ENCODE data around the gene FAM81A. TPM values are rescaled to one million over a fixed set of nuclear protein-coding genes. Genes with fewer than 3 reads are reported as not detected.

Gene FAM81A
- total RNA-seq, 1 donor from 2014 or later: 0.49 TPM

DNA sequence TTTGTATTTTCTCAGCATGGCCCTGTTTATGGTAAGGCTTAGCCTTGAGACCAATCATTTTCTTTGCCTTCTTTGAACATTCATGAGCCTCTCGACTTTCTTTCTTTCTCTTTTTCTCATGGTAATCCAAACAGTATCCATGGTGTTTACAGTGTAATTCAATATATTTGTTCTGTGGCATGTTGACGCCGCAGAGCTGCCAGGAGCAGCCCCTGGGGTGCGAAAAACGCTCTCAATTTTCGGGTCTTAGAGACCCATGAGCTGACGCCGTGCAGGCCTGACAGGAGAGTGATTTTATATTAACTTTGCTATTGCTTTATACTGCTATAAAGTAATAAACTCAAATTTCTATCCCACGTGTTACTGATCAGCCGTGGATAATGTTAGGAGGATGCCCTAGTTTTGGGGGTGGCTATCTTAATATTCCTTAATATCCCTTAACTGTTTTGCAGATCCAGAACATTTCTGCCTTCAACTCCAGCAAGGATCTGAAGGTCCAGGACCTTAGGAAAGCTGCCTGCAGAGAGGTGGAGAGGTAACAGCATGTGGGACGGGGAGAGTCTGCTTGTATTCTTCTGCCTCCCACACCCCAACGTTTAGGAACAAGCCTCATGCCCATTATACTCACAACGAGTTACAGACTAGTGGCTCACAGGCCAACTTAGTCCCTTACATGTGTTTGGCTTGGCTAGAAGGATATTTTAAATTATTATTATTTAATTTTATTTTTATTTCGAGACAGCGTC, 36.0 kb upstream of the FAM81A start:
- H3K27me3 ChIP-seq: no peaks in the 10 kb centered on the region
- intact Hi-C loops (cut with DNase I): no loop called here
- TF ChIP-seq POLR2AphosphoS5 (IDR thresholded peaks at IDR 0.05; ENCODE audit: insufficient read depth in 1 of 2, low read depth in 1 of 2): no peak
- TF ChIP-seq, protein P1, sequence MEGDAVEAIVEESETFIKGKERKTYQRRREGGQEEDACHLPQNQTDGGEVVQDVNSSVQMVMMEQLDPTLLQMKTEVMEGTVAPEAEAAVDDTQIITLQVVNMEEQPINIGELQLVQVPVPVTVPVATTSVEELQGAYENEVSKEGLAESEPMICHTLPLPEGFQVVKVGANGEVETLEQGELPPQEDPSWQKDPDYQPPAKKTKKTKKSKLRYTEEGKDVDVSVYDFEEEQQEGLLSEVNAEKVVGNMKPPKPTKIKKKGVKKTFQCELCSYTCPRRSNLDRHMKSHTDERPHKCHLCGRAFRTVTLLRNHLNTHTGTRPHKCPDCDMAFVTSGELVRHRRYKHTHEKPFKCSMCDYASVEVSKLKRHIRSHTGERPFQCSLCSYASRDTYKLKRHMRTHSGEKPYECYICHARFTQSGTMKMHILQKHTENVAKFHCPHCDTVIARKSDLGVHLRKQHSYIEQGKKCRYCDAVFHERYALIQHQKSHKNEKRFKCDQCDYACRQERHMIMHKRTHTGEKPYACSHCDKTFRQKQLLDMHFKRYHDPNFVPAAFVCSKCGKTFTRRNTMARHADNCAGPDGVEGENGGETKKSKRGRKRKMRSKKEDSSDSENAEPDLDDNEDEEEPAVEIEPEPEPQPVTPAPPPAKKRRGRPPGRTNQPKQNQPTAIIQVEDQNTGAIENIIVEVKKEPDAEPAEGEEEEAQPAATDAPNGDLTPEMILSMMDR (IDR thresholded peaks at IDR 0.05): no peak
- TF ChIP-seq POLR2A (IDR thresholded peaks at IDR 0.05): no peak
- H3K36me3 ChIP-seq: no peaks in the 10 kb centered on the region
- DNase-seq (ENCODE audit: extremely low spot score in 2 of 2): no peak
- no peak overlapping the region for H3K4me3 ChIP-seq
- H3K9me3 ChIP-seq: no peaks in the 10 kb centered on the region
- no peaks in the 10 kb centered on the region for H3K4me1 ChIP-seq
- no peak overlapping the region for H3K27ac ChIP-seq

DNA sequence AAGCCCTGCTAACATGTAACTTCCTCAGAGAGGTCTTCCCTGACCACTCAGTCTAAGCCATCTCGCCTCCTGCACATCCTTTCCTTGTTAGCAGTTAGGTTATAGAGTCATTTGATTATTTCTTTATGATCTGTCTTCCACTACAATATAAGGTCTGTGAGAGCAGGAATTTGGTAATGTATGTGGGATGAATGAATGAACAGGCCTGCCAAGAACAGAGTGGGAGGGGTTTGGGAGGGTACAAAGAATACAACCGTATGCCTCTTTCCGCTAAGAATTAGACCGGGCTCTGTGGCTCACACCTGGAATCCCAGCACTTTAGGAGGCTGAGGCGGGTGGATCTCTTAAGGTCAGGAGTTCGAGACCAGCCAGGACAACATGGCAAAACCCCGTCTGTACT, 32.9 kb upstream of the FAM81A start:
- no peaks in the 10 kb centered on the region for H3K4me1 ChIP-seq
- H3K4me3 ChIP-seq: no peak overlapping the region
- H3K27me3 ChIP-seq: no peaks in the 10 kb centered on the region
- no peaks in the 10 kb centered on the region for H3K36me3 ChIP-seq
- no peak overlapping the region for H3K27ac ChIP-seq
- DNase-seq (ENCODE audit: extremely low spot score in 2 of 2): no peak
- H3K9me3 ChIP-seq: no peaks in the 10 kb centered on the region
- intact Hi-C loops (cut with DNase I): no loop called here
- TF ChIP-seq POLR2AphosphoS5 (IDR thresholded peaks at IDR 0.05; ENCODE audit: insufficient read depth in 1 of 2, low read depth in 1 of 2) (no peak), POLR2A (IDR thresholded peaks at IDR 0.05) (no peak)
- TF ChIP-seq, protein P1 (IDR thresholded peaks at IDR 0.05): no peak

DNA sequence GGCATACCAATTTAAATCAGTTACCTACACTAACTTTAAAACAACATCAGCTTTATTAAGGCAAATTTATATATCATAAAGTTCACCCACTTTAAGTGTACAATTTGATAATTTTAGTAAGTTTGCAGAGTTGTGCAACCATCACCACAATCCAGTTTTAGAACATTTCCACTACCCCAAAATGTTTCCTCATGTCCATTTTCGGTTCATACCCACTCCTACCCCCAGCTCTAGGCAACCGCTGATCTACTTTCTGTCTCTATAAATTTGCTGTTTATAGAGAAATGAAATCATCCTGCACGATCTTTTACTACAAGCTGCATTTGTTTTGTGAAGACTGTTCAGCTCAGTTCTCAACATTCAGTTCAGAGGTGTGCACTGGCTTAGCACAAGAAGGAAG, 31.5 kb upstream of the FAM81A start:
- H3K4me3 ChIP-seq: no peak overlapping the region
- H3K27me3 ChIP-seq: no peaks in the 10 kb centered on the region
- no peaks in the 10 kb centered on the region for H3K36me3 ChIP-seq
- no peaks in the 10 kb centered on the region for H3K4me1 ChIP-seq
- H3K9me3 ChIP-seq: no peaks in the 10 kb centered on the region
- H3K27ac ChIP-seq: no peak overlapping the region
- DNase-seq (ENCODE audit: extremely low spot score in 2 of 2): no peak
- TF ChIP-seq POLR2A (IDR thresholded peaks at IDR 0.05) (no peak), POLR2AphosphoS5 (IDR thresholded peaks at IDR 0.05; ENCODE audit: insufficient read depth in 1 of 2, low read depth in 1 of 2) (no peak)
- TF ChIP-seq, protein P1 (IDR thresholded peaks at IDR 0.05): no peak
- intact Hi-C loops (cut with DNase I): no loop called here

DNA sequence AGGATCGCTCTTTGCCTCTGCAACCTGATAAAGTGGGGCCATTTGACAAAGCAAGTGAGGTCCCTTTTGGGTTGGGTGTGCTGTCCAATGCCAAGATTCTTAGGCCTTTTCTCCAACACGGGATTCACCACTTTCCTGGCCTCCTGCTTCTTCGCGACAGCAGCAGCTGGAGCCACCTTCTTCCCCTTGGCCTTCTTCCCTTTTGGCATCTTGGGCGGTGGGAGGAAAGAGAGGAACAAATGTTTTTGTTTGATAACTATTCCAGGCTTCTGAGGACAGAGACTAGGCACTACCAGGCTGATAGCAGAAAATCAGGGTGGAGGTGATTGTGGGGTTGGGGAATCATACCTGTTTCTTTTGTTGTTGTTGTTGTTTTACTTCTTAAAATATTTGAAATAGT, 30.0 kb upstream of the FAM81A start:
- TF ChIP-seq, protein P1 (IDR thresholded peaks at IDR 0.05): no peak
- no peak for TF ChIP-seq POLR2A (IDR thresholded peaks at IDR 0.05)
- no peak for TF ChIP-seq POLR2AphosphoS5 (IDR thresholded peaks at IDR 0.05; ENCODE audit: insufficient read depth in 1 of 2, low read depth in 1 of 2)
- Histone ChIP-seq H3K4me3 (no peak overlapping the region), H3K4me1 (no peaks in the 10 kb centered on the region), H3K36me3 (no peaks in the 10 kb centered on the region), H3K9me3 (no peaks in the 10 kb centered on the region), H3K27ac (no peak overlapping the region), H3K27me3 (no peaks in the 10 kb centered on the region)
- intact Hi-C loops (cut with DNase I): no loop called here
- no peak for DNase-seq (ENCODE audit: extremely low spot score in 2 of 2)

DNA sequence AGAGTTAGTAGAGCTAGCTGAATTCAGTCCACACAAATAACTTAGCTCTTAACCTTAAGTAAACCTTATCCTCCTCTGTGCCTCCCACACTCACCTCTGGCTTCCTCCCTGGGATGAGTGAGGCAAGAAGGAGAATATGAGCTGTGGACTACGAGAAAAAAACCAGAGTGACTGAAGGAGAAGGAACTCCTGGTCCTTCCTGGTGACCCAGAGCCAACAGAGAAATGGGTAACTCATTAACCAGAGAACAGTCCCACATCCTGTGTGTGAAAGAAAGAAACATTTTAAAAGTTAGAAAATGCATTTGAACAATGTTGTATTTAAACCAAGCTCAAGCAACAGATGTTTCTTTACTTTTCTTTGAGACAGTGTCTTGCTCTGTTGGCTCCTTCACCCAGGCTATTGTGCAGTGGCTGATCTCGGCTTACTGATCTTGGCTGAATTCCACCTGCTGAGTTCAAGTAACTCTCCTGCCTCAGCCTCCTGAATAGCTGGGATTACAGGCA, 27.5 kb upstream of the FAM81A start:
- H3K4me3 ChIP-seq: no peak overlapping the region
- intact Hi-C loops (cut with DNase I): no loop called here
- no peak overlapping the region for H3K27ac ChIP-seq
- DNase-seq (ENCODE audit: extremely low spot score in 2 of 2): no peak
- H3K9me3 ChIP-seq: no peaks in the 10 kb centered on the region
- no peaks in the 10 kb centered on the region for H3K4me1 ChIP-seq
- TF ChIP-seq, protein P1 (IDR thresholded peaks at IDR 0.05): no peak
- no peak for TF ChIP-seq POLR2A (IDR thresholded peaks at IDR 0.05)
- no peak for TF ChIP-seq POLR2AphosphoS5 (IDR thresholded peaks at IDR 0.05; ENCODE audit: insufficient read depth in 1 of 2, low read depth in 1 of 2)
- H3K27me3 ChIP-seq: no peaks in the 10 kb centered on the region
- no peaks in the 10 kb centered on the region for H3K36me3 ChIP-seq
